Endothelial cell of umbilical vein (primary cell): ENCODE data around the gene GATM. TPM values are rescaled to one million over a fixed set of nuclear protein-coding genes. Genes with fewer than 3 reads are reported as not detected.

ENCODE experiments used
- BruUV-seq: library from RNA; stranded (reverse); fragments of 400-500 nt; replicated peaks from 2 replicates; lab custom pipeline; 2021; lab: Mats Ljungman, UMichigan
- CTCF ChIA-PET: fragments of 300-600, 350-600 bp; sonication (Branson Sonifier 250); formaldehyde crosslinking; loops from one replicate; lab custom pipeline; 2021; ENCODE audit warnings: antibody characterized with exemption, inconsistent platforms; lab: Charles Lee
- POLR2A ChIA-PET: fragments of 300-600, 350-600 bp; sonication (Branson Sonifier 250); formaldehyde crosslinking; loops from one replicate; lab custom pipeline; 2021; ENCODE audit warnings: antibody characterized with exemption, inconsistent platforms; lab: Charles Lee
- DNase-seq: peaks from one replicate; pipeline ENCODE4 v3.0.0-alpha.2; 2011; ENCODE audit warnings: low read depth, low spot score
- FAIRE-seq: peaks from 2 replicates; lab custom pipeline; 2011; peaks lifted over from hg19 to GRCh38; lab: Jason Lieb, UNC
- H2AFZ ChIP-seq: 2 replicates; pipeline ENCODE4 v1.6.0; 2012; ENCODE audit warnings: low read depth, low read length, control low read depth, inconsistent platforms
- H3K27ac ChIP-seq: 2 replicates; pipeline ENCODE4 v1.5.1; 2011; ENCODE audit warnings: low read depth, mild to moderate bottlenecking, control low read depth, low read length, moderate library complexity; ENCODE audit not compliant: insufficient read depth
- H3K27me3 ChIP-seq, 2 experiments: 2 replicates each; pipeline versions ENCODE4 v1.6.0 to v1.6.1; 2011; ENCODE audit warnings: low read length in 2 of 2, mixed read lengths in 1 of 2; ENCODE audit not compliant: control insufficient read depth in 2 of 2, insufficient read depth in 2 of 2
- H3K36me3 ChIP-seq, 2 experiments: 2 replicates in 1 of 2; 3 replicates in 1 of 2; pipeline ENCODE4 v1.5.1; 2011; ENCODE audit warnings: low read length in 2 of 2, mild to moderate bottlenecking in 1 of 2, moderate library complexity in 1 of 2; ENCODE audit not compliant: control insufficient read depth in 2 of 2, insufficient read depth in 2 of 2; ENCODE audit errors: extremely low read depth in 1 of 2
- H3K4me1 ChIP-seq: 3 replicates; pipeline ENCODE4 v1.5.1; 2011; ENCODE audit warnings: mild to moderate bottlenecking, low read length; ENCODE audit not compliant: control insufficient read depth, insufficient read depth; ENCODE audit errors: extremely low read depth
- H3K4me2 ChIP-seq: 2 replicates; pipeline ENCODE4 v1.6.1; 2011; ENCODE audit warnings: low read length, control low read depth, mixed read lengths; ENCODE audit not compliant: insufficient read depth
- H3K4me3 ChIP-seq, 3 experiments: fragments of 200-600 bp in 1 of 3; sonication (generic), shearing (Covaris generic) in 1 of 3; replicated peaks in 1 of 3; 2 replicates each; pipeline ENCODE4 v1.5.1; 2011 to 2016; ENCODE audit warnings: control low read depth in 3 of 3, low read length in 3 of 3, mild to moderate bottlenecking in 2 of 3, inconsistent platforms in 1 of 3, low read depth in 1 of 3, moderate library complexity in 1 of 3; ENCODE audit not compliant: insufficient read depth in 1 of 3
- H3K79me2 ChIP-seq: 2 replicates; pipeline ENCODE4 v1.6.0; 2012; ENCODE audit warnings: low read length, inconsistent platforms; ENCODE audit not compliant: control insufficient read depth, insufficient read depth
- H3K9ac ChIP-seq: replicated peaks from 2 replicates; pipeline ENCODE3; 2011; ENCODE audit warnings: low read length, control low read depth; ENCODE audit not compliant: insufficient read depth; ENCODE audit errors: extremely low read depth
- H3K9me1 ChIP-seq: replicated peaks from 3 replicates; pipeline ENCODE4 v1.6.0; 2011; ENCODE audit warnings: mild to moderate bottlenecking, low read length; ENCODE audit not compliant: control insufficient read depth, insufficient read depth; ENCODE audit errors: extremely low read depth
- H3K9me3 ChIP-seq: replicated peaks from 2 replicates; pipeline ENCODE4 v1.5.1; 2012; ENCODE audit warnings: low read length, inconsistent platforms; ENCODE audit not compliant: control insufficient read depth, insufficient read depth
- H4K20me1 ChIP-seq: replicated peaks from 2 replicates; pipeline ENCODE3; 2011; ENCODE audit warnings: mild to moderate bottlenecking, low read length; ENCODE audit not compliant: control insufficient read depth, insufficient read depth; ENCODE audit errors: extremely low read depth
- CTCF ChIP-seq, 2 donors: IDR thresholded peaks; 1 replicate in 1 of 2; 2 replicates in 1 of 2; pipeline ENCODE4 v1.5.1; 2011; ENCODE audit warnings: low read length in 2 of 2, mild to moderate bottlenecking in 2 of 2, moderate library complexity in 2 of 2, control low read depth in 1 of 2, inconsistent platforms in 1 of 2, low read depth in 1 of 2; ENCODE audit not compliant: insufficient read depth in 1 of 2; ENCODE audit errors: extremely low read depth in 1 of 2
- EZH2 ChIP-seq: IDR thresholded peaks from 2 replicates; pipeline ENCODE4 v1.6.1; 2012; ENCODE audit warnings: borderline replicate concordance, low read depth, mild to moderate bottlenecking, moderate library complexity, low read length, inconsistent platforms; ENCODE audit not compliant: severe bottlenecking
- FOS ChIP-seq: IDR thresholded peaks from 2 replicates; pipeline ENCODE4 v1.6.1; 2011; ENCODE audit warnings: mild to moderate bottlenecking, low read length, moderate library complexity, borderline replicate concordance; ENCODE audit not compliant: insufficient read depth
- GATA2 ChIP-seq: IDR thresholded peaks from 2 replicates; pipeline ENCODE4 v1.7.0; 2011; ENCODE audit warnings: low read depth, mild to moderate bottlenecking, moderate library complexity, mixed read lengths, low read length; ENCODE audit not compliant: insufficient read length, insufficient read depth
- JUN ChIP-seq: IDR thresholded peaks from 2 replicates; pipeline ENCODE4 v1.6.1; 2011; ENCODE audit warnings: borderline replicate concordance, low read depth; ENCODE audit not compliant: insufficient read length, insufficient read depth
- MAX ChIP-seq: IDR thresholded peaks from 2 replicates; pipeline ENCODE4 v1.6.1; 2011; ENCODE audit not compliant: insufficient read depth, insufficient read length
- MYC ChIP-seq: IDR thresholded peaks from one replicate; pipeline ENCODE4 v1.6.1; 2011; ENCODE audit warnings: mild to moderate bottlenecking, low read depth, low read length
- POLR2A ChIP-seq: IDR thresholded peaks from 2 replicates; pipeline ENCODE4 v1.6.1; 2012; ENCODE audit warnings: low read depth, mild to moderate bottlenecking, control low read depth, low read length
- POLR2AphosphoS5 ChIP-seq: IDR thresholded peaks from 2 replicates; pipeline ENCODE4 v1.6.1; 2012; ENCODE audit warnings: low read depth, mild to moderate bottlenecking, control low read depth, low read length, moderate library complexity; ENCODE audit not compliant: insufficient read depth
- dilution Hi-C: fragments of 300-500 bp; cut with MboI; formaldehyde crosslinking; loops from one replicate; pipeline ENCODE4 v1.15.0; 2019; ENCODE audit warnings: low sequenced_read_pairs; ENCODE audit not compliant: extremely low pct_ligation_motif_present
- intact Hi-C: fragments of 100-400 bp; cut with micrococcal nuclease; formaldehyde crosslinking; loops from one replicate; pipeline ENCODE4 v1.10.0; 2022
- polyA plus RNA-seq, 4 experiments: library from polyadenylated mRNA; depleted of rRNA in 3 of 4; stranded (reverse) in 3 of 4; unstranded in 1 of 4; fragments of >200 nt; gene quantifications; 2 replicates each; pipeline versions ENCODE4 v1.2.1 to v1.2.3, GENCODE V29; 2011 to 2012; ENCODE audit warnings: missing spikeins in 1 of 4
- total RNA-seq: library from RNA; stranded (reverse); gene quantifications from 2 replicates; pipeline ENCODE4 v1.2.3, GENCODE V29; 2021

Gene GATM
- total and polyA plus RNA-seq, 2 donors (not counting 3 experiments of a cell fraction or from before 2014, with no cell fraction given), result 0.21 to 0.60 TPM

- ChIA-PET CTCF (no interaction called here), POLR2A (no interaction called here)
- H4K20me1 ChIP-seq, result no peaks in the 10 kb centered on the region
- dilution Hi-C loops, result no loop called here
- H3K4me1 ChIP-seq, result no peaks in the 10 kb centered on the region
- peaks cover 2% of the 10 kb centered on the region in 2 experiments for H3K27me3 ChIP-seq
- intact Hi-C loops, result no loop called here
- H3K9me3 ChIP-seq, result no peaks in the 10 kb centered on the region
- H3K4me2 ChIP-seq, result no peak overlapping the region
- no peak overlapping the region for H3K9ac ChIP-seq
- H3K27ac ChIP-seq, result no peak overlapping the region
- no TSS peak for BruUV-seq
- H2AFZ ChIP-seq, result no peak overlapping the region
- TF ChIP-seq EZH2, result no peak
- TF ChIP-seq JUN, result no peak
- TF ChIP-seq MYC, result no peak
- no peak for TF ChIP-seq POLR2A
- TF ChIP-seq FOS, result no peak
- TF ChIP-seq MAX, result no peak
- FAIRE-seq (no peak), DNase-seq (no peak)
- no peak overlapping the region for H3K4me3 ChIP-seq
- H3K79me2 ChIP-seq, result no peaks in the 10 kb centered on the region
- no peaks in the 10 kb centered on the region for H3K9me1 ChIP-seq
- H3K36me3 ChIP-seq, result no peaks in the 10 kb centered on the region
Measured at GRCh38 chr15:45349623-45350022, 28.7 kb downstream of the GATM start.

- Histone ChIP-seq H3K4me2 (no peak overlapping the region), H4K20me1 (no peaks in the 10 kb centered on the region), H3K27ac (no peak overlapping the region), H2AFZ (no peak overlapping the region), H3K9me1 (no peaks in the 10 kb centered on the region), H3K9ac (no peak overlapping the region), H3K27me3 (peaks cover 2% of the 10 kb centered on the region in 2 experiments), H3K36me3 (no peaks in the 10 kb centered on the region), H3K4me3 (no peak overlapping the region), H3K9me3 (no peaks in the 10 kb centered on the region), H3K79me2 (no peaks in the 10 kb centered on the region), H3K4me1 (no peaks in the 10 kb centered on the region)
- intact Hi-C loops, result no loop called here
- dilution Hi-C loops, result no loop called here
- no peak for TF ChIP-seq POLR2A
- TF ChIP-seq JUN, result no peak
- no peak for TF ChIP-seq GATA2
- no peak for TF ChIP-seq MYC
- no peak for TF ChIP-seq EZH2
- no peak for TF ChIP-seq MAX
- no peak for TF ChIP-seq POLR2AphosphoS5
- no peak for TF ChIP-seq FOS
- no peak for TF ChIP-seq CTCF (IDR thresholded peaks at IDR 0.05; ENCODE audit: extremely low read depth in 1 of 2, insufficient read depth in 1 of 2, low read depth in 1 of 2, low read length in 2 of 2)
- CTCF ChIA-PET, result no interaction called here
- DNase-seq (no peak), FAIRE-seq (no peak)
- BruUV-seq, result no TSS peak
- POLR2A ChIA-PET, result no interaction called here
Measured at GRCh38 chr15:45347989-45348388, 30.4 kb downstream of the GATM start.
